ENCODE measurements around the gene GFOD1.

Gene GFOD1

GRCh38 chr6:13455552-13455966 lies 31.8 kb downstream of the GFOD1 start:
- TF ChIP-seq CTCF (conservative IDR thresholded peaks at IDR 0.05; ENCODE audit: low read length), result no peak
- no peak for DNase-seq (ENCODE audit: low read depth)
- H3K4me3 ChIP-seq (ENCODE audit: low read length), result no peak overlapping the region

- no peak overlapping the region for H3K4me3 ChIP-seq (ENCODE audit: low read length)
- no peak for TF ChIP-seq CTCF (conservative IDR thresholded peaks at IDR 0.05; ENCODE audit: low read length)
- DNase-seq (ENCODE audit: low read depth), result peak; percentile 81
These were observed 32.8 kb downstream of the GFOD1 start for GRCh38 chr6:13454286-13455221.

- no peak for DNase-seq (ENCODE audit: low read depth)
- no peak for TF ChIP-seq CTCF (conservative IDR thresholded peaks at IDR 0.05; ENCODE audit: low read length)
- no peak overlapping the region for H3K4me3 ChIP-seq (ENCODE audit: low read length)
These were observed 33.6 kb downstream of the GFOD1 start for GRCh38 chr6:13453771-13454251.

- no peak for DNase-seq (ENCODE audit: low read depth)
- H3K4me3 ChIP-seq (ENCODE audit: low read length), result no peak overlapping the region
- no peak for TF ChIP-seq CTCF (conservative IDR thresholded peaks at IDR 0.05; ENCODE audit: low read length)
These were observed 34.2 kb downstream of the GFOD1 start for GRCh38 chr6:13453153-13453552.

GRCh38 chr6:13452346-13453117 lies 34.9 kb downstream of the GFOD1 start:
- TF ChIP-seq CTCF (conservative IDR thresholded peaks at IDR 0.05; ENCODE audit: low read length), result no peak
- no peak for DNase-seq (ENCODE audit: low read depth)
- no peak overlapping the region for H3K4me3 ChIP-seq (ENCODE audit: low read length)

- H3K4me3 ChIP-seq (ENCODE audit: low read length), result no peak overlapping the region
- DNase-seq (ENCODE audit: low read depth), result no peak
- no peak for TF ChIP-seq CTCF (conservative IDR thresholded peaks at IDR 0.05; ENCODE audit: low read length)
These were observed 36.1 kb downstream of the GFOD1 start for GRCh38 chr6:13451181-13451895.
